A549 (cell line): ENCODE measurements around the gene FGF2. TPM values are rescaled to one million over a fixed set of nuclear protein-coding genes. Genes with fewer than 3 reads are reported as not detected.

Experiments used
- ATAC-seq, 2 experiments: fragments of 200-7000 bp in 1 of 2; fragments of >200 bp in 1 of 2; cut with Nextera tagmentation in 1 of 2; cut with Tn5 transposase in 1 of 2; 3 replicates each; pipeline versions ENCODE4 v1.8.0 to v1.9.1; 2018 to 2020; ENCODE audit warnings: mild to moderate bottlenecking in 1 of 2, moderate library complexity in 1 of 2
- CTCF ChIA-PET: fragments of 300-600 bp; sonication (Branson Sonifier 250); formaldehyde crosslinking; extraction: SDS; loops from one replicate; lab custom pipeline; 2021; ENCODE audit warnings: antibody characterized with exemption, inconsistent platforms; lab: Yijun Ruan, JAX
- POLR2A ChIA-PET: fragments of 350-600 bp; formaldehyde crosslinking; extraction: SDS; loops from one replicate; lab custom pipeline; 2021; ENCODE audit warnings: antibody characterized with exemption, inconsistent platforms; lab: Yijun Ruan, JAX
- DNase-seq, 2 experiments: peaks; one replicate each; pipeline versions ENCODE4 v3.0.0 to v3.0.0-alpha.2; 2011 to 2016; ENCODE audit warnings: low read depth in 1 of 2, low spot score in 1 of 2
- FAIRE-seq: peaks from 2 replicates; lab custom pipeline; 2011; peaks lifted over from hg19 to GRCh38; lab: Jason Lieb, UNC
- H3K27ac ChIP-seq, 2 experiments: fragments of >200 bp; sonication (Bioruptor Twin); formaldehyde crosslinking; 3 replicates each; pipeline ENCODE4 v1.5.1; 2016 to 2017
- H3K4me1 ChIP-seq: fragments of >200 bp; sonication (Bioruptor Twin); formaldehyde crosslinking; 3 replicates; pipeline ENCODE4 v1.6.1; 2016
- H3K4me2 ChIP-seq: fragments of >200 bp; sonication (Bioruptor Twin); formaldehyde crosslinking; 3 replicates; pipeline ENCODE4 v1.6.1; 2016
- H3K4me3 ChIP-seq: fragments of >200 bp; sonication (Bioruptor Twin); formaldehyde crosslinking; 3 replicates; pipeline ENCODE4 v1.5.1; 2016
- H3K9me3 ChIP-seq: fragments of >200 bp; sonication (Bioruptor Twin); formaldehyde crosslinking; 3 replicates; pipeline ENCODE4 v1.6.1; 2016
- CBX2 ChIP-seq: fragments of 200-600 bp; sonication (generic); IDR thresholded peaks from 2 replicates; pipeline ENCODE4 v1.6.1; 2016; ENCODE audit warnings: low read depth, mild to moderate bottlenecking, borderline replicate concordance
- CBX8 ChIP-seq: fragments of 200-600 bp; sonication (generic); IDR thresholded peaks from 2 replicates; pipeline ENCODE4 v1.6.1; 2016
- CEBPB ChIP-seq, 2 experiments: fragments of >200 bp in 1 of 2; sonication (Bioruptor Twin) in 1 of 2; formaldehyde crosslinking in 1 of 2; IDR thresholded peaks; 2 replicates each; pipeline ENCODE4 v1.6.1; 2012 to 2016
- CTCF ChIP-seq: fragments of >200 bp; sonication (Bioruptor Twin); formaldehyde crosslinking; IDR thresholded peaks from 3 replicates; pipeline ENCODE4 v1.5.1; 2016
- EHMT2 ChIP-seq: fragments of 200-600 bp; sonication (generic); IDR thresholded peaks from 2 replicates; pipeline ENCODE4 v1.6.1; 2016; ENCODE audit warnings: antibody characterized with exemption, low read depth, mild to moderate bottlenecking, moderate library complexity
- EP300 ChIP-seq, 2 experiments: fragments of >200 bp; sonication (Bioruptor Twin); formaldehyde crosslinking; IDR thresholded peaks; 2 replicates in 1 of 2; 3 replicates in 1 of 2; pipeline ENCODE4 v1.6.1; 2016 to 2017
- FOSL2 ChIP-seq, 2 experiments: fragments of 450-650 bp in 1 of 2; fragments of >200 bp in 1 of 2; sonication (Bioruptor Twin) in 1 of 2; formaldehyde crosslinking; IDR thresholded peaks; 2 replicates each; pipeline versions ENCODE4 v1.5.0 to v1.6.1; 2016 to 2020; ENCODE audit warnings: mild to moderate bottlenecking in 1 of 2, moderate library complexity in 1 of 2
- FOXS1 ChIP-seq: fragments of 250-450 bp; sonication (Bioruptor Pico); IDR thresholded peaks from 2 replicates; pipeline ENCODE4 v1.5.0; 2020; ENCODE audit warnings: mild to moderate bottlenecking, moderate library complexity
- HOXB13 ChIP-seq: fragments of 250-450 bp; sonication (Bioruptor Pico); IDR thresholded peaks from 2 replicates; pipeline ENCODE4 v1.5.0; 2020; ENCODE audit warnings: low read depth, mild to moderate bottlenecking, moderate library complexity
- NFE2L2 ChIP-seq: fragments of 150-350 bp; conservative IDR thresholded peaks from 2 replicates; pipeline ENCODE4 v1.6.1; 2014; ENCODE audit warnings: low read length
- POLR2A ChIP-seq: IDR thresholded peaks from 2 replicates; pipeline ENCODE4 v1.6.1; 2012; ENCODE audit warnings: mild to moderate bottlenecking, low read length
- RCOR1 ChIP-seq: fragments of 150-350 bp; IDR thresholded peaks from 2 replicates; pipeline ENCODE4 v1.6.1; 2014; ENCODE audit warnings: antibody characterized with exemption, low read length, low read depth
- USF2 ChIP-seq: fragments of 450-650 bp; IDR thresholded peaks from 2 replicates; pipeline ENCODE4 v1.6.1; 2014; ENCODE audit warnings: antibody characterized with exemption
- ZC3H11A ChIP-seq: fragments of 450-650 bp; IDR thresholded peaks from 2 replicates; pipeline ENCODE4 v1.6.1; 2014; ENCODE audit warnings: antibody characterized with exemption, mild to moderate bottlenecking
- ZFP36 ChIP-seq: fragments of 450-650 bp; IDR thresholded peaks from 2 replicates; pipeline ENCODE4 v1.6.1; 2014; ENCODE audit warnings: borderline replicate concordance; ENCODE audit not compliant: partially characterized antibody
- WGBS: methylation state at CpG from one replicate; pipeline ENCODE4 v1.1.6; 2017; ENCODE audit errors: missing lambda C conversion rate; 5-methylcytosine and 5-hydroxymethylcytosine counted together
- polyA plus RNA-seq, 4 experiments: library from polyadenylated mRNA; depleted of rRNA in 3 of 4; stranded (reverse); fragments of >200 nt; fragmentation: RNase III in 1 of 4; extraction: RNeasy Plus Mini Kit Qiagen cat#74134 plus additional on column Dnase treatment in 1 of 4; gene quantifications; 2 replicates in 3 of 4; 3 replicates in 1 of 4; pipeline ENCODE4 v1.2.3, GENCODE V29; 2011 to 2017

Gene FGF2
- polyA plus RNA-seq, 2 of the 4 experiments (the other 2 are of a cell fraction): 35.1 to 45.2 TPM

GRCh38 chr4:122851568-122851967, 24.9 kb downstream of the FGF2 start:
- no peak for TF ChIP-seq POLR2A
- no peak for TF ChIP-seq USF2
- TF ChIP-seq RCOR1: no peak
- no peak for TF ChIP-seq HOXB13 (CRISPR knock-in tag)
- TF ChIP-seq FOXS1 (CRISPR knock-in tag): no peak
- TF ChIP-seq NFE2L2: no peak
- TF ChIP-seq CBX2: no peak
- no peak for TF ChIP-seq CBX8
- TF ChIP-seq ZFP36: no peak
- TF ChIP-seq ZC3H11A: no peak
- ATAC-seq (no peak), DNase-seq (no peak), FAIRE-seq (no peak)
- CTCF ChIA-PET: interaction anchor here (0.8 kb wide), 1 partner anchor 63 kb away, joined by 4 read pairs; no protein-coding TSS in a partner anchor
- no peak overlapping the region for H3K4me3 ChIP-seq
- H3K4me2 ChIP-seq: peak overlapping the region; percentile 15; the same call in 1 of the 3 replicates
- H3K9me3 ChIP-seq: no peaks in the 10 kb centered on the region
- H3K27ac ChIP-seq: no peak overlapping the region
- POLR2A ChIA-PET: no interaction called here
- peaks cover 73% of the 10 kb centered on the region for H3K4me1 ChIP-seq

GRCh38 chr4:122854447-122855352, 28.1 kb downstream of the FGF2 start:
- ChIA-PET POLR2A (interaction anchor here (1.0 kb wide), 1 partner anchor 9 kb away, joined by 3 read pairs; no protein-coding TSS in a partner anchor), CTCF (interaction anchor here (0.6 to 1.3 kb wide), 5 partner anchors 8 to 97 kb away, joined by 3 to 4 read pairs (median 4); no protein-coding TSS in a partner anchor)
- peak; percentile 28 to 67; a peak in 3 of 6 replicates for ATAC-seq
- no peak for DNase-seq
- WGBS: 44% methylated on average over 10 of the region's 10 CpGs
- H3K4me3 ChIP-seq: peak overlapping the region; percentile 3; the same call in 1 of the 3 replicates
- H3K4me1 ChIP-seq: peaks cover 88% of the 10 kb centered on the region
- H3K4me2 ChIP-seq: peak overlapping the region; percentile 81
- H3K27ac ChIP-seq: peak overlapping the region; percentile 63 to 77
- TF ChIP-seq EHMT2: no peak
- TF ChIP-seq NFE2L2: no peak
- TF ChIP-seq FOSL2 (IDR thresholded peaks at IDR 0.05): no peak
- TF ChIP-seq FOSL2 (CRISPR knock-in tag; IDR thresholded peaks at IDR 0.05): no peak
- H3K9me3 ChIP-seq: no peaks in the 10 kb centered on the region
- FAIRE-seq: no peak

GRCh38 chr4:122855353-122855890, 28.8 kb downstream of the FGF2 start:
- no peak overlapping the region for H3K4me3 ChIP-seq
- CTCF ChIA-PET: interaction anchor here (1.1 to 1.3 kb wide), 2 partner anchors 8 to 97 kb away, joined by 3 to 4 read pairs; no protein-coding TSS in a partner anchor
- POLR2A ChIA-PET: no interaction called here
- FAIRE-seq (no peak), DNase-seq (no peak), ATAC-seq (no peak; a peak in 1 of 6 replicates)
- H3K27ac ChIP-seq: peak overlapping the region; percentile 63 to 77; a peak in 4 of 6 replicates
- H3K4me2 ChIP-seq: peak overlapping the region; percentile 81
- TF ChIP-seq EP300 (IDR thresholded peaks at IDR 0.05) (no peak), CTCF (no peak), CEBPB (IDR thresholded peaks at IDR 0.05) (no peak)
- WGBS: 82% methylated on average over 2 of the region's 2 CpGs
- H3K4me1 ChIP-seq: peaks cover 88% of the 10 kb centered on the region
- no peaks in the 10 kb centered on the region for H3K9me3 ChIP-seq
